Measurements from ENCODE around the gene NPB.

The NPB gene

DNA sequence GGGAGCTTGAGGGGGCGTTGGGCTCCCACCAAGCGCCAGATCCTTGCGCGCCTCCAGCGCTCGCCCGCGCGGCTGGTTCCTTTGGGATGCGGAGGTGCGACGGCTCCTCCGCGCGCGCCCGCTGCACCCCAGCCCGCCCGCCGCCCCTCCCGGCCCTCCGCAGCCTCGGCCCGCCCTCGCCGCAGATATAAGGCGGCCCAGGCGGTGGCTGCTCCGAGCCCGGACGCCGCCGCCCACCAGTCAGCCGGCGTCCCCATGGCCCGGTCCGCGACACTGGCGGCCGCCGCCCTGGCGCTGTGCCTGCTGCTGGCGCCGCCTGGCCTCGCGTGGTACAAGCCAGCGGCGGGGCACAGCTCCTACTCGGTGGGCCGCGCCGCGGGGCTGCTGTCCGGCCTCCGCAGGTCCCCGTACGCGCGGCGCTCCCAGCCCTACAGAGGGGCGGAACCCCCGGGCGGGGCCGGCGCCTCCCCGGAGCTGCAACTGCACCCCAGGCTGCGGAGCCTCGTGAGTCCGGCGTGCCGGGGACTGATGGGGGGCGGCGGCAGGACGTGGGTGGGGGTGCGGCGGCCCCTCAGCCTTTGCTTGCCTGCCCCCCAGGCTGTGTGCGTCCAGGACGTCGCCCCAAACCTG lies at the start of gene NPB:
Gene NPB (plus strand): TSS at position 216 of the 630 bp plus-strand sequence. CDS start 40 bp downstream, at position 256.
- DNase-seq (ENCODE audit: low read depth), result no peak

DNA sequence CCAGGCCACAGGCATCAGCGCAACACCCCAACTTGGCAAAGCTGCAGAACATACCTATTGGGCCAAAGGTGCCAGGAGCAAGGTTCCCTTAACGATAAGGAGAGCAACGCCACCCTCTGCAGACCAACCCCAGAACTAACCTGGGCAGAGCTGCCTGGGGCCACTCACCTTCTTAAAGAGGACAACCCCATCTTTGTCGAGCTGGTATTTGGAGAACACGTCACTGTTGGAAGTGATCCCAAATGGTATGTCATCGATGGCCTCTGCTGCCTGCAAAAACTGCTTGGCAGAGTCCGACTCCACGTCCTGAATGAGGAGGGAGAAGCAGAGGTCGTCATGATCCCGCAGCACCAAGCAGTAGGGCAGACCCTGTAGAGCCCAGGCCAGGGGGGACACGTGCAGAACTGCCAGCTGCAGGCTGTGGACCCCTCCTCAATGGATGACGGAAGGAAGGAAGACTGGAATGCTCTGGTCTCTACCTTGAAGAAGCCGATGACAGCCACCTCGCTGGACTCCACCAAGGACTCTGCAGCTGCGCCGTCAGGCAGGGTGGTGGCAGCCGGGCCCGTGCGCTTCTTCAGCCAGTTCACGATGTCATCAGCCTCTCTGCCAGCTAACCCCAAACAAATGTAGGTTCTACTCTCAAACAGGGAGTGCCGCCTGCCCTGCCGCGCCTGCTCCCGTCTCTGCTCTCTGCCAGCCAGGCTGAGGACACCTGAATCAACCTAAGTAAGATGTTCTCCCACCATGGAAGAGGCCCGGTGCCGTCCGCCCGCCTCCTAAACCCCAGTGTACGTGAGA lies 46.9 kb upstream of the NPB start:
- no peak for DNase-seq (ENCODE audit: low read depth)

DNA sequence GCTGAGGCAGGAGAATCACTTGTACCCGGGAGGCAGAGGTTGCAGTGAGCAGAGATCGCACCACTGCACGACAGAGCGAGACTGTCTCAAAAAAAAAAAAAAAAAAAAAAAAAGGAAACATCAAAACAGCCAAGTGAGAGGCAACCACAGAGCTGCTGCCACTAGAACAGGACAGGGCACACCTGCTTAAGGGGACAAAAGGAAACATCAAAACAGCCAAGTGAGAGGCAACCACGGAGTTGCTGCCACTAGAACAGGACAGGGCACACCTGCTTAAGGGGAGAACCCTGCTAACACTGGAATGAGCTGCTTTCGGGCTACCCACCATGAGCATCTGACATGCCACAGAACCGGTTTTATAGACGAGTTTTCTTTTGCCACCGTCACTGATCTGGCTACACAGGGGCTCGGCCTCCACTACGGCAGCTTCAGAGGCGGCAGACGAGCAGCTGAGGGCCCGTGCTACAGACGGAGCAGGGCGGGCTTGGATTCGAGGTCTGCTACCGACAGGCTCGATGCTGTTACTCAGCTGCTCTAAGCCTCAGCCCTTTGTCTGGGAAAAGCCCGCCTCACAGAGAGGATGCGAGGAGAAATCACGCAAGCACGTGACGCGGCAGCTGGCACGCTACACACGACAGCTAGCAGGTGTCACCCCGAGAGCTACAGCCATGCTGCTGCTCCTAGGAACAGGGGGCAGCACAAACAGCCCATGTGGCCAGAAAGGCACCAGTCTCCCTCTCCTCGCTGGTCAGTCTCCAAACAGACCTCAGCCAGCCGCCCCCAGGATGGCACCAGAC lies 43.7 kb upstream of the NPB start:
- DNase-seq (ENCODE audit: low read depth), result no peak

DNA sequence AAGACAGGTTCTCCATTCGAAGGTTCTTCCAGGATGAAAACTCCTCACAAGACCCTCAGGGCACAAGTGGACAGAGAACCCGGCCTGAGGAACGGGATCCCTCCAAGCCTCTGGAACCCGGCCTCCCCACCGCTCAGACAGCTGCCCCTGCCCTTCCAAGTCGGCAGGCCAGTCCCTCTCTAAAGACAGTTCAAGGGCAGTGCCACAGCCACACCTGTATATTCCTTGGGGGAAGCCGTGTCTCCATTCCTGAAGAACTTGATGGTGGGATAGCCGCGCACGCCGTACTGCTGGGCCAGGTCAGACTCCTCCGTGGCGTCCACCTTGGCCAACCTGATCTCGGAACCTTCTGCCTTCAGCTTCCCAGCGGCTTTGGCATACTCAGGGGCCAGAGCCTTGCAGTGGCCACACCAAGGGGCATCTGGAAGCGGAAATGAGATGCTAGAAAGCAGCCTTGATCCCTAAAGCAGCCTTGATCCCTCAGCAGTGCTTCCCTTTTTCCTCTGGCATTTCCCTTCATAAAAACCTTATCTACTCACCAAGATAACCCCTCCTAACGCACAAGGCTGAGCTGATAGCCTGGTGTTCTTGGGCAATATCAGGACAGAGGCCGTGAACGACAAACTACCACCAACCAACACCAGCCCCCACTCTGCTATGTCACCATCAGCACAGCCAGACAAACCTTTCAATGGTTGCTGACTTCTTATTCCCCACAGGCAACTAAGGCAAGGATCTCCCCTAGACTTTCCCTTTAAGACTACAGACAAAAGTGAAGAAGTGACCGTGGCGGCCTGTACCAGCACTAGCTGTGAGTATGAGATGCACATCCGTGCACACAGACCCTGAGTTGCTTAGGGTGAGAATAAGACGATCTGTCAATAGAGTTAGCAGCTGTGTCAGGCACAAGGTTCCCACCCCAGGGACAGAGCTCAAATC lies 42.8 kb upstream of the NPB start:
- DNase-seq (ENCODE audit: low read depth), result no peak

DNA sequence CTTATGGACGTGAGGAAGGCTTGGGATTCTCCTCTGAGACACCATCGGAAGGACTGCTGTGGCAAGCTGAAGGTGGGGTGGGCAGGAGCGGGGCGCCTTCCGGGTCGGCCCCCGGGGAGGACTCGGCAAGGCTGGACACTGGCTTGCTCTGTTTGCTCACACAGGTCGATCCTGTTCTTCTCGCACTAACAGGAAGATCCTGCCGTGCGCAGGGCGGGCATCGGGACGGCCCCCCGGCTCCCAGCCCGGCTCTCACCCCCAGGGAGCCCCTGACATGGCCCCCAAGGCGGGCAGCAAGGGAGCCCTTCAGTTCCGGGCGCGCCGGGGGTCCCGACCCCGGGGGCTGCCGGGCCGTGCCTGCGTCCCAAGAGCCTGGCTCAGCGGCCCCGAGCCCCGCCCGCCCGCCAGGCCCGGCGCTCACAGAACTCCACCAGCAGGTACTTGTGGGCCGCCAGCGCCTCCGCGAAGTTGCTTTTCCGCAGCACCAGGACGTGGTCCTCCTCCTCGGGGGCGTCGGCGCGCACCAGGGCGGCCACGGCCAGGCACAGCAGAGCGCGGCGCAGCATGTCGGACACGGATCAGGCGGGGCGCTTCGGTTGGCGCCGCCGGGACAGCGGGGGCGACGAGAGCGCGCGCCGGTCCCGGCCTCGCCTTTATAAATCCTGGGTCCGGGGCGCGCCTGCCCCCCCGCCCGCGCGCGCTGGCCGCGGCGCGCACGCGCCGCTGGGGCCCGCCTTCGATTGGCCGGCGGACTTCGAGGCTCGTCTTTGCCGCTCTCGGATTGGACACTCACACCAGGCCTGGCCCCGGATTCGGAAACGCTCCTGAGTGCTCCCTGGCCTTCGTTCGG lies 41.9 kb upstream of the NPB start, which contains the start of gene P4HB:
Gene P4HB (minus strand): TSS at position 630 of the 850 bp plus-strand sequence. CDS start 64 bp downstream, at position 566.
- DNase-seq (ENCODE audit: low read depth), result no peak

DNA sequence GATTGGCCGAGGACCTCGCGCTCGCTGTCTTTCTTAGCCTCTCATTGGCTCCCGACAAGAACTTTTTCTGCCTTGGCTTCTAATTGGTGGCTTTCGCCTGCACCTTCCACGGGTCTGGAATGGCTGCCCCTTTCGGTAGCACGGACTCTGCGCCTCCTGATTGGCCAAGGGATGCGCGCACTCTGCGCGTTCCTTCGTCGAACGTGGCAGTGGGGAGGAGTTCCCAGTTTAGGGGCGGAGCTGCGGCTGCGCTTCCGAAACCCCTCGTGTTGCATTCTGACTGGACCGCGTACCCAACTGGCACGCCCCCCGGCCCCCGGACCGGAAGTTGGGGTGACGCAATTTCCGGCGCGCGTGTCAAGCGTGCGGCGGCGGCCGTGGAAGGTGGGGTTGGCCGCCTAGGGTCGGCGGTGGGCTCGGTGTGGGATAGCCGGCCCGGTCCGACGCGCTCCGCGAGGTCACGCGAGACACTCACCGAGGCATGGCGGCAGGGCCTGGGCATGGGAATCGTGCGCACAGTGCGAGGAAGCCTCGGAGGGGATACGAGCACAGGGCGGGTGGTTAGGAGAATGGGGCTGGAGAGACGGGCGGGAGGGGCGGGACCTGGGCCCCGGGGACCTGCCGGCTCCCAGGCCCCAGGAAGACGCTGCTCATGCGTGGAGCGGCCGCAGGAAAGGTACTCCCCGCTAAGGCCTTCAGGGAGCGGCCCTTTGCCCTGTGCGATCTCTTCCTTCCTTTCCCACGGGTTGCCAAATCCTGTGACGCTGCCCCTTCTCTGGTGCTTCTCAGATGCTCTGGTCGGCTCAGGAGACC lies 41.1 kb upstream of the NPB start:
- peak; percentile 99 for DNase-seq (ENCODE audit: low read depth)

DNA sequence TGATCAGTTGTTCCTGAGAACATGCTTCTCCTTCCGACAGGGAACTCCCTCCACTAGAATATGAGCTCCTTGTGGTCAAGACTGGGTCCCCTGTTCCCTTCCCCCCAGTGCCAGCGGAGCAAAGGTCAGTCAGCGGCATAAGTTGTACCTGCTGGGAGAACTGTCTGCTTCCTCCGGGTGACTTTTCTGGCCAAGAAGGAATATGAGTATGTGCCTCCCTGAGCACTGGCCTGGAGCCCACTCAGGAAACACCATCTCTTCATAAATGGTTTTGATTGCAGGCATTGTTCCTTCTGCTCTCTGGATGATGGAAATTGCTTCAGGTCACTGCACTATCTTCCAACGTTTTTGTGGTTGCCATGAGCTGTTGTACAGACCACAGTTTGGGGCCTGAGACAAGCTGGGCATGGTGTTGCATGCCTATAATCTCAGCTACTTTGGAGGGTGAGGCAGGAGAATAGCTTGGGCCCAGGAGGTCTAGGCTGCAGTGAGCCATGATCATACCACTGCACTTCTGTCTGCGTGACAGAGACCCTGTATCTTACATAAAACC lies 38.8 kb upstream of the NPB start:
- DNase-seq (ENCODE audit: low read depth), result no peak

DNA sequence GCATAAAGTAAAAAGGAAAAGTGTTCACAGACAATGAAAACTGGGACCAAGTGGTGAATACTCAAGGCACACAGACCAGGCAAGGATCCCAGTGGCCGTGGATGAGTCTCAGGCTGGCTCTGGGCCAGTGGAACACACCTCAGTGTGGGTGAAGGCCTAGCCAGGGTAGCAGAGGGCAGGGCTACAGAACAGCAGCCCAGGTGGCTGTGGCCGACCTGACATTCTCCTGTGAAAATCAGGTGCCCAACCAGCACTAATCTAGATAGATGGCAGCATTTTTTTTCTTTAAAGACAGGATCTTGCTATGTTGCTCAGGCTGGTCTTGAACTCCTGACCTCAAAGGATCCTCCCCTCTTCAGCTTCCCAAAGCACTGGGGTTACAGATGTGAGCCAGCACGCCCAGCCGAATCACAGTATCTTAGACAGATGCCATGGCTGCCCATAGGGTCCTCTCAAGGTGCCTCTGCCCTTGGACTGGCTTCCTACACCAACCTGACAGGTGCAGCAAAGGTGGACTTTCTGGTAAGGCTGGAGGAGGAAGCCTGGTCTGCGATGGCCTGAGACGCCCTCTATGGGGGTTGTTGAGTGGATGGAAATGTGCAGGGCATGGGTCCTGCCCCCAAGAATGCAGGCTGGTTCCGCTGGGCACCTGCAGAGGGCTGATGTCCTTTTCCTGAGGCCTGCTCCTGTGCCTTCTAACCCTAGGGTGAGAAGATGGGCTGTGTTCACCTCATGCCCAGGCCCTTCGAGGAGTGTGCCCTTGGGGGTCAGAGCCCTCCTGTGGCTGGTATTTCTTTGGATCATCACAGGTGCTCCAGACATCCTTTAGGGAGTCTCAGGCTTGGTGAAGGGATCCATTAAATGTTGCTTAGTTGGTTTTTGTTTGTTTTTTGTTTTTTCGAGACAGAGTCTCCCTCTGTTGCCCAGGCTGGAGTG lies 37.9 kb upstream of the NPB start:
- no peak for DNase-seq (ENCODE audit: low read depth)

DNA sequence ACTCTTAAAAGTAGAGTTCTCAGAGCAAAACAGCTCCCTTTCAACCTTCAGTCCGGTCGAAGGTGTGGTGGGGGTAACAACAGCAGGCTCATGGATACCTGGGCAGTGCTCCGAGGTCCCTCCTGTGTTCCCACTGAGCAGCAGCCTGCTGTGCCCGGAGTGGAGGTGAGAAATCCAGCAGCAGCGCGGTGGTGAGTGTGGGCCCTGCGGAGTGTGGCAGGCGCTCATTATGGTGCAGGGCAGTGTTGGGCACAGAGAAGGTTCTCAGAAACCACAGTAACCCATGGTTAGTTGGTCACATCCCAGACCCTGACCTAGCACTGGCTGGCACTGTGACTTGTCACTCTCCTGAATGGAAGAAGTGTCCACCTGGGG lies 36.7 kb upstream of the NPB start:
- DNase-seq (ENCODE audit: low read depth), result no peak

DNA sequence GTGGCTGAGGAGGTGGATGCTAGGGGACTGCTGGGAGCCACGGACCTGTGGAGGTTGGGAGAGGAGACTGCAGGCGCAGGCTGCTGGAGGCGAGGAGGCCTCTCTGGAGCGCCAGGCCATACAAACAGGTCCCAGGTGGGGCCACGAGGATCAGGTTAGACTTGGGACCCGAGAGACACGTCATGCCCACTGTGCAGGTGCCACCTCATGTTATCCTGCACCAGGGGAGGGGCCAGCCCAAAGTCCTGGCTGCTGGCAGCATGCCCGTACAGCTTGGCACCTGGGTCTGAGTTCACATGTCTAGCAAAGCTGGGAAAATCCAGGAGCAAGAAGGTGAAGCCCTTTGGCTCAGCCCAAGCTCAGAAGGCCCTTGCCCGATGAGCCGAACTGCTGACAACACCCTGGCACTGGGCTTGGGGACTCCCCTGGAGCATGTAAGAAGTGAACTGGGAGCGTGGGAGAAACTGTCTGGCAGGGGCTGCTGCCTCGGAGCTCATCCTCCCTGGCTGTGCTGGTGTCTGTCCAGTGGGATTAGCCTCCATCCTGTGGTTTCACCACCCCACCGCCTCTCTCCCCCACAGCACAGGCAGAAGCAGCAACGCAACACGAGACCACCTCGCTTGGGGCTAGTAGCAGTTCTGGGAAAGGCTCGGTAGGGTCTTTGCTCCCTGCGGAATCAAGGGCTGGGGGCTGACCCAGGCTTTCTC lies 36.2 kb upstream of the NPB start:
- no peak for DNase-seq (ENCODE audit: low read depth)

DNA sequence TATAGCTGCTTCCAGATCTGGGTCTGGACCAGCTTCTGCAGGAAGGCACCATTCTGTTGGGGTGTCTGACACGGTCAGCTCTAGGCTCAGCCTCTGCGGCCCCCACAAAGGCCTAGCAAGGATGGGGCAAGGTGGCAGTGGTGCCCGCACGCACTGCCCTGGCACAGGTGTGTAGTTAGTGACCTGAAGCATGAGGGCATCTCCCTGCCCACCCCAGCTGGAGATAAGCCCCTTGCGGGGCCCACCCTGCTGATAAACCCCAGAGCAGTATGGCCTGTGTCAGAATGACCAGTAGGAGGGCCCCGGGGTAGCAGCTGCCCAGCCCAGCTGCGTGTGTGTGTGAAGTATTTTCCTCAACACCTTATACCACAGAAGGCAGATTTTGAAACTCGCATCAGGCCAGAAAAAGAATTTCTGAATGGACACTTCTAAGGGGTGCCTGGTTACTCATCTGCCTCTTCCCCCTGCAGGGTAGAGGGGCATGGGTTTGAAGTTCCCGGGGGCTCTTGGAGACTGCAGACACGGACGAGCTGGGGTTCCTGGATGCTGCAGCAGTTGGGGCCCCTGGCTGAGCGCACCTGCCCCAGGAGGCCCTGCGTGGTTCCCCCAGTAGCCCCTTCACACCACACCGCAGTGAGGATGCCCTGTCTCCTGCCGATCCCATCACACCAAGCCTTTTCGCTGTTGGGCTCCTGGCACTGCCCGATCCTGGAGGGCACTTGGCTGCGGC lies 35.4 kb upstream of the NPB start:
- DNase-seq (ENCODE audit: low read depth), result no peak

DNA sequence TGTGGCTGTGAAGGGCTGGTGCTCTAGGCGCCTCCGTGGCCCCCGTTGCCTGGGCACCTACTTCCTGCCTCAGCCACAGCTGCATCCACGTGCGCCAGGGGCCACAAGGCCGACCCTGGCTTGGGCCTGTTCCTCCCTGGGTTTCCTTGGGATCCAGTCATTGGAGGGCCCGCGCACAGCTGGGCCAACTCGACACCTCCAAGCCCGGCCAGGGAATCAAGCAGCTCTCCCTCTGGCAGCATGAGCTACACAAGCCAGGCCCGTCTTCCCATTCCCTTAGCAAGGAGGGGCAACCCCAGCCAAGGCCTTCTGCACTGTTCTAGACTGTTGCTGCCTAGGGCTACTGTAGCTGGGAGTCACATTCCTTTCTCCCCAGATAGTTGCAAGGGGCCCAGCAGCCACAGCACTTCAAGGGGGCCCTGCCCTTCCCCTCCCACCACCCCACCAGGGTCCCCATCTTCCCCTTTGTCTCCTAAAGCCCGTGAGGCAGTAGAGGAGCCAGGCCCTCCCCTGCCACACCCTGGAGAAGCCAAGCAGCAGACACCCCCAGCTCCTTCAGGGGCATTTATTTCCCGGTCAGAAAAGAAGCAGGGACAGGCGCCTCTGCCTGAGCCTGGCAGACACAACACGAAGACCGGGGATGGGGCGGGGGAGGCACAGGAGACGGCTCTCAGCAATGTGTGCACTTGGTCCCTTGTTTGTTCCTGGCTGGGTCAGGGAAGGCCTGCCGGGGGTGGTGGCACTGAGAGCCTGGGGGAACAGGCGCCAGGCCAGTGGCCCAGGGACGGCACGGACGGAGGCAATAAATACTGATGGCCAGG lies 34.7 kb upstream of the NPB start:
- DNase-seq (ENCODE audit: low read depth), result no peak

DNA sequence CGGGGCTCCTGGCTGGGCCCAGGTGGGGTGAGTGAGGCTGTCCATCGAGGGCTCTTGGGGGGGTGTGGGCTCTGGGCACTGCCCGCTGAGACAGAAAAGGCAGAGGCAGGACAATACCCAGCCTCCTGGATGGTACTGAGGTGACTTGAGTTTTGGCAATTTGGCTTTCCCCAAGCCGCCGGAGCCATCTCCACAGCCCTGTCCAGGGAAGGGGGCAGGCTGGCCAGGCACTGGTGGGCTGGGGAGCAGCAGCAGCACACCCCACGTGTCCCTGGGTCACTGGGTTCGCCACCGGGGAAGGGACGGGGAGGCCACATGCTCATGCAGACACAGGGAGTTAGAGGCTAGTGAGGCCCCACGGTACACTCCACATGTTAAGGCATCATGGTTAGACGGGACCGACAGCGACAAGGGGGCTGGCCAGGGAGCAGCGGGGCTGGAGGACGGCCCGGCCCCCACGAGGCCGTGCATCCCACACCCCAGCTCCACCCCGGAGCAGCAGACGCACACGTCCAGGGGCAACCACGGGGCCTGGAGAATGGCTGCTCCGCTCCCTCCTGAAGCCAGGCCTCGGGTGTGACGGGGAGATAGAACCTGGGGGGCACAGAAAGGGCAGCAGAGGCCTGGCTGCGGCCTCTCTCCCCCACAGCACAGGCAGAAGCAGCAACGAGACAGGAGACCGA lies 33.9 kb upstream of the NPB start:
- DNase-seq (ENCODE audit: low read depth), result no peak

DNA sequence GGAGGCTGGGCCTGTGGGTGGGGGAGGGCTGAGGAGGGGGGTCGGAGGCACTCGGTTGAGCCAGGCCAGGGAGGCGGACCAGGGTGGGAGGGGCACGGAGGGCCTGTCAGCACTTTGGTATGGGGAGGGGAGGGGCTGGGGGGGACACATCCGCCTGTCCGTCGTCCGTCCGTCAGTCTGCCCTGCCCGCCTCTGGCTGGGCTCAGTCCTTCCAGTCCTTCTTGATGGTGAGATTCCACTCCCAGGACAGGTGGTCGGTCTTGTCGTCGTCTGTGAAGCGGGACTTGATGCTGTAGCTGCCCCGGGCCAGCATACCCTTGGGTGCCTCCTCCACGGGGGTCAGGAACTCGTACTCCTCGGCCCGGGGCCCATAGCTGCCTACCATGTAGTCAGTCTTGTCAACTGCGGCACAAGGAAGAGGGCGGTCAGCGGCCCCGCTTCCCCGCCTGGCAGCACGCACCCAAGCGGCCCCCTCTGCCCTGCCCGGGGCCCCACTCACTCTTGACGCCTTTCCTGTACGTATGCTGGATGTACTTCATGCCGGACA lies 33.3 kb upstream of the NPB start:
- no peak for DNase-seq (ENCODE audit: low read depth)
